Measurements from ENCODE around the gene OPCML.

OPCML gene

GRCh38 chr11:133136376-133136775, 395.9 kb downstream of the OPCML start:
- H3K27ac ChIP-seq (ENCODE audit: low read depth, low read length): no peak overlapping the region
- no peaks in the 10 kb centered on the region for H3K36me3 ChIP-seq (ENCODE audit: control insufficient read depth, insufficient read depth, low read length)

GRCh38 chr11:133134314-133135173, 397.8 kb downstream of the OPCML start:
- Histone ChIP-seq H3K4me1 (ENCODE audit: control insufficient read depth, insufficient read depth, low read length) (peaks cover 13% of the 10 kb centered on the region; the same call in 1 of the 2 replicates), H3K27me3 (ENCODE audit: control insufficient read depth, insufficient read depth, low read length) (no peaks in the 10 kb centered on the region), H3K9me3 (ENCODE audit: control insufficient read depth, insufficient read depth, low read depth, low read length) (no peaks in the 10 kb centered on the region), H3K9ac (ENCODE audit: low read length) (no peak overlapping the region), H3K36me3 (ENCODE audit: control insufficient read depth, insufficient read depth, low read length) (no peaks in the 10 kb centered on the region), H3K4me3 (ENCODE audit: low read depth, low read length) (no peak overlapping the region), H3K27ac (ENCODE audit: low read depth, low read length) (no peak overlapping the region)

More at GRCh38 chr11:133136376-133136775, 395.9 kb downstream of the OPCML start:
- Histone ChIP-seq H3K4me3 (ENCODE audit: low read depth, low read length) (no peak overlapping the region), H3K9me3 (ENCODE audit: control insufficient read depth, insufficient read depth, low read depth, low read length) (no peaks in the 10 kb centered on the region), H3K27me3 (ENCODE audit: control insufficient read depth, insufficient read depth, low read length) (no peaks in the 10 kb centered on the region), H3K4me1 (ENCODE audit: control insufficient read depth, insufficient read depth, low read length) (peaks cover 13% of the 10 kb centered on the region; the same call in 1 of the 2 replicates), H3K9ac (ENCODE audit: low read length) (no peak overlapping the region)

GRCh38 chr11:133133606-133134005, 398.7 kb downstream of the OPCML start:
- no peaks in the 10 kb centered on the region for H3K36me3 ChIP-seq (ENCODE audit: control insufficient read depth, insufficient read depth, low read length)
- no peak overlapping the region for H3K4me3 ChIP-seq (ENCODE audit: low read depth, low read length)
- H3K4me1 ChIP-seq (ENCODE audit: control insufficient read depth, insufficient read depth, low read length): peaks cover 13% of the 10 kb centered on the region; the same call in 1 of the 2 replicates
- H3K27me3 ChIP-seq (ENCODE audit: control insufficient read depth, insufficient read depth, low read length): no peaks in the 10 kb centered on the region
- no peak overlapping the region for H3K9ac ChIP-seq (ENCODE audit: low read length)
- no peaks in the 10 kb centered on the region for H3K9me3 ChIP-seq (ENCODE audit: control insufficient read depth, insufficient read depth, low read depth, low read length)
- no peak overlapping the region for H3K27ac ChIP-seq (ENCODE audit: low read depth, low read length)

GRCh38 chr11:133133050-133133449, 399.3 kb downstream of the OPCML start:
- no peak overlapping the region for H3K4me3 ChIP-seq (ENCODE audit: low read depth, low read length)
- peaks cover 13% of the 10 kb centered on the region; the same call in 1 of the 2 replicates for H3K4me1 ChIP-seq (ENCODE audit: control insufficient read depth, insufficient read depth, low read length)
- no peaks in the 10 kb centered on the region for H3K27me3 ChIP-seq (ENCODE audit: control insufficient read depth, insufficient read depth, low read length)
- no peaks in the 10 kb centered on the region for H3K9me3 ChIP-seq (ENCODE audit: control insufficient read depth, insufficient read depth, low read depth, low read length)
- H3K9ac ChIP-seq (ENCODE audit: low read length): no peak overlapping the region
- H3K36me3 ChIP-seq (ENCODE audit: control insufficient read depth, insufficient read depth, low read length): no peaks in the 10 kb centered on the region
- H3K27ac ChIP-seq (ENCODE audit: low read depth, low read length): no peak overlapping the region

- Histone ChIP-seq H3K4me1 (ENCODE audit: control insufficient read depth, insufficient read depth, low read length) (peaks cover 6% of the 10 kb centered on the region; the same call in 1 of the 2 replicates), H3K36me3 (ENCODE audit: control insufficient read depth, insufficient read depth, low read length) (no peaks in the 10 kb centered on the region), H3K27me3 (ENCODE audit: control insufficient read depth, insufficient read depth, low read length) (no peaks in the 10 kb centered on the region), H3K4me3 (ENCODE audit: low read depth, low read length) (no peak overlapping the region), H3K27ac (ENCODE audit: low read depth, low read length) (no peak overlapping the region), H3K9ac (ENCODE audit: low read length) (no peak overlapping the region), H3K9me3 (ENCODE audit: control insufficient read depth, insufficient read depth, low read depth, low read length) (no peaks in the 10 kb centered on the region)
Measured at GRCh38 chr11:133127741-133128140, 404.6 kb downstream of the OPCML start.

- H3K27me3 ChIP-seq (ENCODE audit: control insufficient read depth, insufficient read depth, low read length): no peaks in the 10 kb centered on the region
- H3K9me3 ChIP-seq (ENCODE audit: control insufficient read depth, insufficient read depth, low read depth, low read length): no peaks in the 10 kb centered on the region
- H3K4me1 ChIP-seq (ENCODE audit: control insufficient read depth, insufficient read depth, low read length): peaks cover 13% of the 10 kb centered on the region
- H3K4me3 ChIP-seq (ENCODE audit: low read depth, low read length): no peak overlapping the region
- no peaks in the 10 kb centered on the region for H3K36me3 ChIP-seq (ENCODE audit: control insufficient read depth, insufficient read depth, low read length)
- H3K27ac ChIP-seq (ENCODE audit: low read depth, low read length): no peak overlapping the region
- H3K9ac ChIP-seq (ENCODE audit: low read length): no peak overlapping the region
Measured at GRCh38 chr11:133123796-133124195, 408.5 kb downstream of the OPCML start.

GRCh38 chr11:133123366-133123765, 408.9 kb downstream of the OPCML start:
- H3K4me3 ChIP-seq (ENCODE audit: low read depth, low read length): no peak overlapping the region
- no peaks in the 10 kb centered on the region for H3K36me3 ChIP-seq (ENCODE audit: control insufficient read depth, insufficient read depth, low read length)

GRCh38 chr11:133122256-133122655, 410.0 kb downstream of the OPCML start:
- no peak overlapping the region for H3K9ac ChIP-seq (ENCODE audit: low read length)
- H3K27ac ChIP-seq (ENCODE audit: low read depth, low read length): no peak overlapping the region
- no peak overlapping the region for H3K4me3 ChIP-seq (ENCODE audit: low read depth, low read length)
- no peaks in the 10 kb centered on the region for H3K36me3 ChIP-seq (ENCODE audit: control insufficient read depth, insufficient read depth, low read length)
- no peaks in the 10 kb centered on the region for H3K27me3 ChIP-seq (ENCODE audit: control insufficient read depth, insufficient read depth, low read length)
- no peaks in the 10 kb centered on the region for H3K9me3 ChIP-seq (ENCODE audit: control insufficient read depth, insufficient read depth, low read depth, low read length)
- peaks cover 13% of the 10 kb centered on the region for H3K4me1 ChIP-seq (ENCODE audit: control insufficient read depth, insufficient read depth, low read length)

More at GRCh38 chr11:133123366-133123765, 408.9 kb downstream of the OPCML start:
- no peak overlapping the region for H3K9ac ChIP-seq (ENCODE audit: low read length)
- H3K9me3 ChIP-seq (ENCODE audit: control insufficient read depth, insufficient read depth, low read depth, low read length): no peaks in the 10 kb centered on the region
- H3K27me3 ChIP-seq (ENCODE audit: control insufficient read depth, insufficient read depth, low read length): no peaks in the 10 kb centered on the region
- peaks cover 13% of the 10 kb centered on the region for H3K4me1 ChIP-seq (ENCODE audit: control insufficient read depth, insufficient read depth, low read length)
- H3K27ac ChIP-seq (ENCODE audit: low read depth, low read length): no peak overlapping the region

- no peaks in the 10 kb centered on the region for H3K36me3 ChIP-seq (ENCODE audit: control insufficient read depth, insufficient read depth, low read length)
- no peaks in the 10 kb centered on the region for H3K9me3 ChIP-seq (ENCODE audit: control insufficient read depth, insufficient read depth, low read depth, low read length)
- H3K4me1 ChIP-seq (ENCODE audit: control insufficient read depth, insufficient read depth, low read length): peaks cover 13% of the 10 kb centered on the region
- no peaks in the 10 kb centered on the region for H3K27me3 ChIP-seq (ENCODE audit: control insufficient read depth, insufficient read depth, low read length)
- no peak overlapping the region for H3K9ac ChIP-seq (ENCODE audit: low read length)
- no peak overlapping the region for H3K27ac ChIP-seq (ENCODE audit: low read depth, low read length)
- no peak overlapping the region for H3K4me3 ChIP-seq (ENCODE audit: low read depth, low read length)
Measured at GRCh38 chr11:133118563-133119268, 413.6 kb downstream of the OPCML start.

GRCh38 chr11:133115099-133115498, 417.2 kb downstream of the OPCML start:
- no peak overlapping the region for H3K27ac ChIP-seq (ENCODE audit: low read depth, low read length)
- no peaks in the 10 kb centered on the region for H3K36me3 ChIP-seq (ENCODE audit: control insufficient read depth, insufficient read depth, low read length)
- no peaks in the 10 kb centered on the region for H3K4me1 ChIP-seq (ENCODE audit: control insufficient read depth, insufficient read depth, low read length)
- H3K9me3 ChIP-seq (ENCODE audit: control insufficient read depth, insufficient read depth, low read depth, low read length): no peaks in the 10 kb centered on the region
- no peaks in the 10 kb centered on the region for H3K27me3 ChIP-seq (ENCODE audit: control insufficient read depth, insufficient read depth, low read length)
- H3K4me3 ChIP-seq (ENCODE audit: low read depth, low read length): no peak overlapping the region
- H3K9ac ChIP-seq (ENCODE audit: low read length): no peak overlapping the region

- no peaks in the 10 kb centered on the region for H3K36me3 ChIP-seq (ENCODE audit: control insufficient read depth, insufficient read depth, low read length)
- H3K9me3 ChIP-seq (ENCODE audit: control insufficient read depth, insufficient read depth, low read depth, low read length): no peaks in the 10 kb centered on the region
- no peaks in the 10 kb centered on the region for H3K4me1 ChIP-seq (ENCODE audit: control insufficient read depth, insufficient read depth, low read length)
- no peaks in the 10 kb centered on the region for H3K27me3 ChIP-seq (ENCODE audit: control insufficient read depth, insufficient read depth, low read length)
- no peak overlapping the region for H3K4me3 ChIP-seq (ENCODE audit: low read depth, low read length)
- no peak overlapping the region for H3K27ac ChIP-seq (ENCODE audit: low read depth, low read length)
- no peak overlapping the region for H3K9ac ChIP-seq (ENCODE audit: low read length)
Measured at GRCh38 chr11:133107763-133108162, 424.5 kb downstream of the OPCML start.
